GDM1 (cell line): ENCODE data around the gene BBS7.

ENCODE experiments used
- DNase-seq: peaks from one replicate; lab custom pipeline; 2025; lab: John Stamatoyannopoulos, UW

The BBS7 gene

GRCh38 chr4:121869841-121870822 lies at the start of gene BBS7:
BBS7 (minus strand) TSS chr4:121870474; CDS start chr4:121870313, 161 bp downstream.
- DNase-seq: peak; percentile 92

GRCh38 chr4:121913667-121914066 lies 43.4 kb upstream of the BBS7 start:
- DNase-seq: no peak

- no peak for DNase-seq
Measured at GRCh38 chr4:121908346-121908745, 38.1 kb upstream of the BBS7 start.

GRCh38 chr4:121900132-121900983 lies 30.1 kb upstream of the BBS7 start:
- DNase-seq: peak; percentile 3

- DNase-seq: no peak
Measured at GRCh38 chr4:121898150-121898549, 27.9 kb upstream of the BBS7 start.

GRCh38 chr4:121888134-121888533 lies 17.9 kb upstream of the BBS7 start:
- no peak for DNase-seq

GRCh38 chr4:121885115-121885514 lies 14.8 kb upstream of the BBS7 start:
- no peak for DNase-seq

- no peak for DNase-seq
Measured at GRCh38 chr4:121881158-121881557, 10.9 kb upstream of the BBS7 start.

GRCh38 chr4:121879135-121879534 lies 8.9 kb upstream of the BBS7 start:
- DNase-seq: no peak

- DNase-seq: no peak
Measured at GRCh38 chr4:121877041-121877773, 6.9 kb upstream of the BBS7 start.

- DNase-seq: no peak
Measured at GRCh38 chr4:121876070-121876469, 5.8 kb upstream of the BBS7 start.

GRCh38 chr4:121875652-121876051 lies 5.4 kb upstream of the BBS7 start:
- DNase-seq: no peak

- no peak for DNase-seq
Measured at GRCh38 chr4:121873604-121874003, 3.3 kb upstream of the BBS7 start.

GRCh38 chr4:121863799-121864198 lies 6.5 kb downstream of the BBS7 start:
- no peak for DNase-seq

GRCh38 chr4:121861426-121861825 lies 8.8 kb downstream of the BBS7 start:
- DNase-seq: no peak

GRCh38 chr4:121860121-121860520 lies 10.2 kb downstream of the BBS7 start:
- no peak for DNase-seq

GRCh38 chr4:121851354-121851753 lies 18.9 kb downstream of the BBS7 start:
- no peak for DNase-seq

- DNase-seq: no peak
Measured at GRCh38 chr4:121846662-121847061, 23.6 kb downstream of the BBS7 start.

GRCh38 chr4:121842862-121843261 lies 27.4 kb downstream of the BBS7 start:
- DNase-seq: no peak

- no peak for DNase-seq
Measured at GRCh38 chr4:121838136-121838535, 32.1 kb downstream of the BBS7 start.

- no peak for DNase-seq
Measured at GRCh38 chr4:121829511-121829910, 40.8 kb downstream of the BBS7 start.

GRCh38 chr4:121827853-121828252 lies 42.4 kb downstream of the BBS7 start:
- no peak for DNase-seq
